Vagina (tissue), 2 donors: ENCODE measurements around the gene ACOXL.

Experiments used
- CTCF ChIP-seq, 3 experiments: fragments of 450-650 bp in 2 of 3; fragments of 200-600 bp in 1 of 3; sonication (generic) in 1 of 3; IDR thresholded peaks; one replicate each; pipeline ENCODE4 v1.5.1; 2017 to 2019; ENCODE audit warnings: antibody characterized with exemption in 3 of 3, mild to moderate bottlenecking in 2 of 3, moderate library complexity in 2 of 3
- POLR2A ChIP-seq, 2 donors: fragments of 450-650 bp; IDR thresholded peaks; one replicate each; pipeline ENCODE4 v1.6.1; 2017; ENCODE audit warnings: antibody characterized with exemption in 2 of 2, mild to moderate bottlenecking in 2 of 2, moderate library complexity in 2 of 2
- POLR2AphosphoS5 ChIP-seq, 2 donors: sonication (generic); formaldehyde crosslinking; IDR thresholded peaks; one replicate each; pipeline ENCODE4 v1.9.0; 2017; ENCODE audit warnings: antibody characterized with exemption in 2 of 2, mild to moderate bottlenecking in 2 of 2, low read depth in 1 of 2; ENCODE audit not compliant: insufficient read depth in 1 of 2

- TF ChIP-seq CTCF (IDR thresholded peaks at IDR 0.05) (no peak), POLR2A (IDR thresholded peaks at IDR 0.05) (no peak), POLR2AphosphoS5 (IDR thresholded peaks at IDR 0.05; ENCODE audit: insufficient read depth in 1 of 2, low read depth in 1 of 2) (no peak)
These were observed 265.9 kb downstream of the ACOXL start for GRCh38 chr2:110998311-110998710.
